ENCODE data around the gene TUBA4A. TPM values are rescaled to one million over a fixed set of nuclear protein-coding genes. Genes with fewer than 3 reads are reported as not detected.

Gene TUBA4A
- total and polyA plus RNA-seq, 2 of the 8 experiments (the other 6 are each of a cell fraction or from before 2014, with no cell fraction given): 67.3 to 172 TPM

- H3K4me2 ChIP-seq (ENCODE audit: insufficient read depth in 1 of 2, low read depth in 2 of 2, low read length in 2 of 2): no peak overlapping the region
- H3K4me3 ChIP-seq (ENCODE audit: extremely low read depth in 1 of 4, insufficient read depth in 2 of 4, low read depth in 3 of 4, low read length in 4 of 4): no peak overlapping the region
- H2BK120ac ChIP-seq (replicated peaks; ENCODE audit: low read depth, low read length): no peak overlapping the region
- H2AK5ac ChIP-seq (ENCODE audit: low read depth, low read length): no peak overlapping the region
- no peak overlapping the region for H3K27ac ChIP-seq (ENCODE audit: low read depth, low read length)
- H2AFZ ChIP-seq (ENCODE audit: low read length): no peak overlapping the region
- CTCF ChIA-PET (ENCODE audit: partially characterized antibody): interaction anchor here (0.9 to 11.7 kb wide), 12 partner anchors 10 to 312 kb away, joined by 3 to 220 read pairs (median 4); partner anchors contain the start of genes DNAJB2, PTPRN and TUBA4B
- FAIRE-seq: no peak
- POLR2A ChIA-PET (ENCODE audit: partially characterized antibody): interaction anchor here (0.7 to 4.3 kb wide), 5 partner anchors 13 to 113 kb away, joined by 3 to 33 read pairs (median 3); partner anchors contain the start of genes DNAJB2, GLB1L, STK16 and TUBA4B
- H3K36me3 ChIP-seq (ENCODE audit: control insufficient read depth in 2 of 4, insufficient read depth in 4 of 4, low read length in 3 of 4): no peaks in the 10 kb centered on the region
- no peak overlapping the region for H4K5ac ChIP-seq (ENCODE audit: insufficient read length, low read depth, low read length)
- no peak overlapping the region for H3K14ac ChIP-seq (ENCODE audit: insufficient read length)
- H2BK15ac ChIP-seq (ENCODE audit: low read length): no peak overlapping the region
- 0 out of 4 replicates have a peak, but pooled peaks cover 0 to 5% of the 10 kb centered on the region in 2 experiments for H3K9me3 ChIP-seq (ENCODE audit: insufficient read depth in 2 of 2, low read depth in 1 of 2, low read length in 1 of 2)
- H2BK5ac ChIP-seq (ENCODE audit: low read depth, low read length): no peak overlapping the region
- no peak overlapping the region for H3K9ac ChIP-seq (replicated peaks in 1 of 4; ENCODE audit: extremely low read depth in 1 of 4, low read depth in 3 of 4, low read length in 3 of 4)
- H3K23ac ChIP-seq (ENCODE audit: insufficient read length): no peak overlapping the region
- peaks cover 0 to 23% (median 13%) of the 10 kb centered on the region in 4 experiments; a peak in 6 of 7 replicates for H3K27me3 ChIP-seq (replicated peaks in 1 of 4; ENCODE audit: control insufficient read depth in 3 of 4, extremely low read depth in 1 of 4, insufficient read depth in 3 of 4, low read length in 3 of 4)
- no peak overlapping the region for H2BK12ac ChIP-seq (ENCODE audit: low read depth, low read length)
- H3K79me2 ChIP-seq (ENCODE audit: control insufficient read depth in 1 of 2, insufficient read depth in 2 of 2, low read length in 2 of 2): no peaks in the 10 kb centered on the region
- no peak overlapping the region for H4K91ac ChIP-seq (replicated peaks; ENCODE audit: insufficient read length, low read length)
- H3K4me1 ChIP-seq (replicated peaks in 1 of 4; ENCODE audit: control insufficient read depth in 3 of 4, insufficient read depth in 4 of 4, low read length in 3 of 4): peaks cover 0 to 4% (median 0%) of the 10 kb centered on the region in 4 experiments; a peak in 2 of 7 replicates
- no peaks in the 10 kb centered on the region for H3K79me1 ChIP-seq (ENCODE audit: low read depth, low read length)
- H3K18ac ChIP-seq (ENCODE audit: extremely low read depth, low read length): no peak overlapping the region
- H3K56ac ChIP-seq (replicated peaks; ENCODE audit: insufficient read length, low read depth, low read length): no peak overlapping the region
- H2BK20ac ChIP-seq (ENCODE audit: low read length): no peak overlapping the region
- no peak for DNase-seq (ENCODE audit: low read depth in 1 of 2, low spot score in 2 of 2)
- peaks cover 0 to 2% of the 10 kb centered on the region in 2 experiments for H4K20me1 ChIP-seq (replicated peaks in 1 of 2; ENCODE audit: control insufficient read depth in 1 of 2, insufficient read depth in 2 of 2, low read length in 2 of 2)
- H3K23me2 ChIP-seq (ENCODE audit: low read depth, low read length): peaks cover 4% of the 10 kb centered on the region; the same call in 1 of the 2 replicates
- 83% methylated on average over 4 of the region's 4 CpGs; no CpG with 5 or more reads in 1 of the 2 experiments for WGBS, 2 experiments (ENCODE audit: extremely low coverage in 1 of 2, insufficient coverage in 1 of 2, insufficient read length in 1 of 2, insufficient replicate concordance in 2 of 2, low coverage in 1 of 2, low lambda C conversion rate in 2 of 2, missing lambda C conversion rate in 1 of 2)
- no peak overlapping the region for H4K8ac ChIP-seq (ENCODE audit: extremely low read depth, insufficient read depth, low read length)
- H3K4ac ChIP-seq (replicated peaks; ENCODE audit: insufficient read length, low read depth, low read length): no peak overlapping the region
- TF ChIP-seq BACH1 (IDR thresholded peaks at IDR 0.05; ENCODE audit: low read length) (no peak), RBBP5 (IDR thresholded peaks at IDR 0.05; ENCODE audit: borderline replicate concordance, low read depth, low read length) (no peak), BCL11A (IDR thresholded peaks at IDR 0.05; ENCODE audit: low read depth in 2 of 2, low read length in 2 of 2) (no peak), TCF12 (IDR thresholded peaks at IDR 0.05; ENCODE audit: low read depth, low read length) (no peak), EP300 (IDR thresholded peaks at IDR 0.05; ENCODE audit: borderline replicate concordance in 1 of 2, low read depth in 2 of 2, low read length in 2 of 2) (no peak)
These were observed 38.3 kb upstream of the TUBA4A start for GRCh38 chr2:219291910-219292490.

Measured in H1 (cell line).